Measurements from ENCODE around the gene TEDDM1.

DNA sequence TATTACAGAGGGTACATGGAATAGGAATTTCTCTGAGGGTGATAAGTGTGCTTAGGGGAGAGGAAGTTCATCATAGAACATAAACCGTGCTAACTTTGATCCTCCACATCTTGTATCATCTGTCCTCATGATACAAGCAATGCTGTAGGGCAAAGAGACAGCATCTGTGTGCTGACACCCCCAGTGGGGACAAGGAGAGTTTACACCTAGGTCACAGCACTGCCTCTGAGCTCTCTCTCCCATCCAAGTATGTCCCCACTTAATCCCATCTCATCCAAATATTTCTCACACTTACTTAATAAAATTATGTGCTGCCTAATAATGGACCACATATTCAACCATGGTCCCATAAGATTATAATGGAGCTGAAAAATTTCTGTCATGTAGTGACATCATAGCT, 4.3 kb upstream of the TEDDM1 start:
- TF ChIP-seq ZNF274 (IDR thresholded peaks at IDR 0.05; ENCODE audit: low read depth, low read length) (no peak), SUZ12 (IDR thresholded peaks at IDR 0.05; ENCODE audit: extremely low read depth, insufficient read depth, insufficient read length) (no peak), YY1 (IDR thresholded peaks at IDR 0.05; ENCODE audit: insufficient read depth, insufficient read length) (no peak)
